GDM1 (cell line): ENCODE measurements around the gene ECEL1.
"Not testable (repeated sequence)": the region's sequence is repeated elsewhere in the genome, so short reads cannot be mapped to it uniquely, and the experiment has no call there.

Experiments used
- DNase-seq: peaks from one replicate; lab custom pipeline; 2025; lab: John Stamatoyannopoulos, UW

ECEL1 gene, protein sequence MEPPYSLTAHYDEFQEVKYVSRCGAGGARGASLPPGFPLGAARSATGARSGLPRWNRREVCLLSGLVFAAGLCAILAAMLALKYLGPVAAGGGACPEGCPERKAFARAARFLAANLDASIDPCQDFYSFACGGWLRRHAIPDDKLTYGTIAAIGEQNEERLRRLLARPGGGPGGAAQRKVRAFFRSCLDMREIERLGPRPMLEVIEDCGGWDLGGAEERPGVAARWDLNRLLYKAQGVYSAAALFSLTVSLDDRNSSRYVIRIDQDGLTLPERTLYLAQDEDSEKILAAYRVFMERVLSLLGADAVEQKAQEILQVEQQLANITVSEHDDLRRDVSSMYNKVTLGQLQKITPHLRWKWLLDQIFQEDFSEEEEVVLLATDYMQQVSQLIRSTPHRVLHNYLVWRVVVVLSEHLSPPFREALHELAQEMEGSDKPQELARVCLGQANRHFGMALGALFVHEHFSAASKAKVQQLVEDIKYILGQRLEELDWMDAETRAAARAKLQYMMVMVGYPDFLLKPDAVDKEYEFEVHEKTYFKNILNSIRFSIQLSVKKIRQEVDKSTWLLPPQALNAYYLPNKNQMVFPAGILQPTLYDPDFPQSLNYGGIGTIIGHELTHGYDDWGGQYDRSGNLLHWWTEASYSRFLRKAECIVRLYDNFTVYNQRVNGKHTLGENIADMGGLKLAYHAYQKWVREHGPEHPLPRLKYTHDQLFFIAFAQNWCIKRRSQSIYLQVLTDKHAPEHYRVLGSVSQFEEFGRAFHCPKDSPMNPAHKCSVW

DNA sequence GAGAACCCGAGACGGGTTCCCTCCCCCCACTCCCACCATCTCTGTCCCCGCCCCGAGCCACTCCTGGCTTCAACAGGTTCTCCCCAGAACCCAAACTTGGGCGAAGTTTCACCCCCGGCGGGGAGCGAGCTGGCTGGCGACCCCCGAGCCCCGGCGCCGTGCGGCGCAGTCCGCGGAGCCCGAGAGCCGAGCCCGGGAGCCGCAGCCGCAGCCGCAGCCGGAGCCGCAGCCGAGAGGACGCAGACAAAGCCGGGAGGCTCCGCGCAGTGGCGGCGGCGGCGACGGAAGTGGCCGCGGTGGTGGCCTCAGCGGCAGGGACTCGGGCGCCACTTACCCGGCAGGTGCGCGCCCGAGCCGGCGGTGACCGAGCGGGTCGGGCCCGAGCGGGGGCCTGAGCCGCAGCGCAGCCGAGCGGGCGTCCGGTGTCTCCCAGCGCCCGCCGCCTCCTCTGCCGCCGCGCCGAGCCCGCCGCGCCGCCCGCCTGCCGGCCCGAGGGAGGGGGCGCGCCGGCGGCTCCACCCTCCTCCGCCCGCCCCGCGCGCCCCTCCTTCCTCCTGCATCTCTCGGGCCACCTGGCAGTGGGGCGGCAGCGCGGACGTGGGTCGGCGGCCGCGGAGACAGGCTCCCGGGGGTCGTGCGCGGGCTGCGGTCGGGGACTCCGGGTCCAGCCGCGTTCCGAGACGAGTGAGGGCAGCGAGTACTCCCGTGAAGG, at the start of gene ECEL1:
Gene ECEL1, minus strand, starts transcription at position 450 of the 712 bp plus-strand sequence. CDS start 1,181 bp downstream, outside the sequence.
- DNase-seq: no peak

DNA sequence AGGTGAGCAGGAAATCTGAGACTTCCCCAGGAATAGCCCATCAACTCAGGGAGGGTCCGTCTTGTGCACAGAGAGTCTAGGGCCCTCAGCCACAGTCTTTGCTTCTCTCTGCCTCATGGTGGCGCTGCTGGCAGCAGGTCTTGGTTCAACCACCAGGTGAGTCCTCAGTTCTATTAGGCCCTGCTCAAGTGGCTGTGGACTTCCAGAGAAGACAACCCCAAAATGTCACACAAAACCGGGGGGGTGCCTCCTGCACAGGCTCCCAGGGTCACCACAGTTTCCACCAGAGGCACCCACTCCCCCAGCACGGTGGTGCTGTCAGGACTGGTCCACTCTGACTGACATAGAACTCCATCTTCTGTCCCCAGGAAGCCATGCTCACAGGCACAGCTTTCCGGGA, 49.4 kb upstream of the ECEL1 start:
- DNase-seq: no peak

DNA sequence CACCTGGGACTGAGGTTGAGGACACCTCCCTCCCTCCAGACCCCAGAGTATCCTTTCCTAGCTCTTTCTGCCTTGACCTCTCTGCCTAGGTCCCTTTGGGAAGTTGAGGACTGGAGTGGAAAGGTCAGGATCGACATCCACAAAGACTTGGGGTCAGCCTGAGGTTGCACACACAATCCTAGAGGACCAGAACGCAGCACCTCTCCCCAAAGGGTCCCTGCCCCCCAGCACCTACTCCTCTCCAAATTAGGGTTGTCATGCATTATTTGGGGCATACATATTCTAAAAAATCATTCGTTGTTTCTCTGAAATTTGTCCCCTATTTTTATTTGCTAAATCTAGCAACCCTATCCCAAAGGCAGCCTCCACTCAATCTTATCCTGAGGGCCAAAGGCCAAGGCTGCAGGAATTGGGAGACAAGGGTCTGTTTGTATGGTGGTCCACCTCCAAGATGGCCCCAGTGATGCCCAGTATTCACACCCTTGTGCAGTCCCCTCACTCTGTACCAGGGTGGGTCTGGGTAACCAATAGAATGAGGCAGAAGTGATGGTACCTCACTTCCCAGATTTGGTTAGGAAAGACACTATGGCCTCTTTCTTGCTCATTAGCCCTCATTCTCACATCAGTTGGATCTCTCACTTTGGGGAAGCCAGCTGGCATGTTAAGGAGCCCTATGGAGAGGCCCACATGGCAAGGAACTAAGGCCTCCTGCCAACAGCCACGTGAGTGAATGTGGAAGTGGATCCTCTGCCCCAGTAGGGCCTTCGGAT, 48.3 kb upstream of the ECEL1 start:
- no peak for DNase-seq

DNA sequence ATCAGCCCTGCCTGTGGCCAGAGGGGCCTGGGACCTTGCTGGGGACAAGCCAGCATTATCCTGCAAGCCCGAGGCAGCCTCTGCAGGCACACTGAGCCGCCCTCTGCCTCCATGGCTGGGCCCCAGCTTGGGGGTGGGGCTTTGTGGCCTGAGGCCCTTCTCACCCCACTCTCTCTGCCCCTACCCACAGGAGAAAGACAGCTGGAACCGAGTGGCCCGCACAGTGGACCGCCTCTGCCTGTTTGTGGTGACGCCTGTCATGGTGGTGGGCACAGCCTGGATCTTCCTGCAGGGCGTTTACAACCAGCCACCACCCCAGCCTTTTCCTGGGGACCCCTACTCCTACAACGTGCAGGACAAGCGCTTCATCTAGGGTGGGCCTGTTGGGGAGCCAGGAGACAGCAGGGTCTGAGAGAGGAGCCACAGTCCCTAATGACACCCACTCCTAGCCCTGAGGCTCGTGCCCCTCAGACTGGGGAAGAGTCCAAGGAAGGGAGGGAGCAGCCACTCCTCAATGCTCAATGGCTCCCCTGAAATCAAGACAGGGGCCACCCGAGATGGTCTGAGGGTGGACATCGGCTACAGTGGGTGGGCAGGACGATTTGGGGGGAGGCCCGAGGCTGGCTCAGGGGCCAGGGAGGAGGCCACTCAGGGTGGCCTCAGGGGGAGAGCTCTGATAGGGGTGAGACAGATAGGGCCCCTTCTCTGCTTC, 47.5 kb upstream of the ECEL1 start:
- DNase-seq: no peak

DNA sequence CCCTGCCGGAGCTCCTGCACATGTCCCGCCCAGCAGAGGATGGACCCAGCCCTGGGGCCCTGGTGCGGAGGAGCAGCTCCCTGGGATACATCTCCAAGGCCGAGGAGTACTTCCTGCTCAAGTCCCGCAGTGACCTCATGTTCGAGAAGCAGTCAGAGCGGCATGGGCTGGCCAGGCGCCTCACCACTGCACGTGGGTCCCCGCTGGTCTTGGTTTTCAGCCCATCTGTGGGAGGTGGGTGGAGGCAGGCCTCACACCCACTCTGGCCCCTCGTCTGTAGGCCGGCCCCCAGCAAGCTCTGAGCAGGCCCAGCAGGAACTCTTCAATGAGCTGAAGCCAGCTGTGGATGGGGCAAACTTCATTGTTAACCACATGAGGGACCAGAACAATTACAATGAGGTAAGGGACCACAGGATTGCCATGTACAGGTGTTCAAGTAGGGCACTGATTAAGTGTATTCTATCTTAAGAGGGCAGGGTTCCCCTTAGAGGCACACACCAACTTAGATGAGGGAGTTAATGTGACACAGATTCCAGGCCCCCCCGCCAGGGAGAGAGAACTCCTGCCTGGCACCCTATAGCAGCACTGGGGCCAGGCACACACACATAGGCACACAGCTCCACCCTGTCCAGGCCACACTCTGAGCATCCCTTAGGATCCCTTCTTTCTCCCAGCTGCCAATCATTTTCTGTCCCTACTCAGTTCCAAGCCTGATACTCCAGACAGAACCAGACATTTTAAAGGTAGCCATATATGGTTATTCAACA, 46.5 kb upstream of the ECEL1 start:
- DNase-seq: no peak

DNA sequence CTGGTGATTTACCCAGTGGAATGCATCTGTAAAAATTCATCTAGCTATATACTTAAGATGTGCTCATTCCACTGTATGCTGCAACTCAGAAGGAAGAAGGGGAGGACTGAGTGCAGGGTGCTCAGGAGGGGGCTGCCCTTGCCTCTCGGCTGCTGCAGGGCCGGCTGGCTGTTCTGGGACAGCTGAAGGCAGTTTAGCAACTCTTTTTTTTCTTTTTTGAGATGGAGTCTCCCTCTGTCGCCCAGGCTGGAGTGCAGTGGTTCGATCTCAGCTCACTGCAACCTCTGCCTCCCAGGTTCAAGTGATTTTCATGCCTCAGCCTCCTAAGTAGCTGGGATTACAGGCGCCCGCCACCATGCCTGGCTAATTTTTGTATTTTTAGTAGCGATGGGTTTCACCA, 45.2 kb upstream of the ECEL1 start:
- DNase-seq: not testable (repeated sequence)

DNA sequence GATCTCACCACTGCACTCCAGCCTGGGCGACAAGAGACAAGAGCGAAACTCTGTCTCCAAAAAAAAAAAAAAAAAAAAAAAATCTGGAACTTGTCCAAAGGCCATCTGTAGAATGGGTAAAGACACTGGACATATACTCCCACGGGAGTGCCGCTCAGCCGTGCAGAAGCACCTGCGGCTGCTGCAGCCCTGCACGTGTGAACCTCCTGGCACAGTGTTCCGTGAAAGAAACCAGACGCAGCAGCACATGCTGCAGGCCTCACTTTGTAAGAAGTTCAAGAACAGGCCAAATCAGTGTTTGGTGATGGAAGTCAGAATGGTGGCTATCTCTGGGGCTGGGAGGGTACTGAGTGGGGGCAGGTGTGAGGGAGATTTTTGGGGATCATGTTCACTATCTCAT, 44.8 kb upstream of the ECEL1 start:
- no peak for DNase-seq

DNA sequence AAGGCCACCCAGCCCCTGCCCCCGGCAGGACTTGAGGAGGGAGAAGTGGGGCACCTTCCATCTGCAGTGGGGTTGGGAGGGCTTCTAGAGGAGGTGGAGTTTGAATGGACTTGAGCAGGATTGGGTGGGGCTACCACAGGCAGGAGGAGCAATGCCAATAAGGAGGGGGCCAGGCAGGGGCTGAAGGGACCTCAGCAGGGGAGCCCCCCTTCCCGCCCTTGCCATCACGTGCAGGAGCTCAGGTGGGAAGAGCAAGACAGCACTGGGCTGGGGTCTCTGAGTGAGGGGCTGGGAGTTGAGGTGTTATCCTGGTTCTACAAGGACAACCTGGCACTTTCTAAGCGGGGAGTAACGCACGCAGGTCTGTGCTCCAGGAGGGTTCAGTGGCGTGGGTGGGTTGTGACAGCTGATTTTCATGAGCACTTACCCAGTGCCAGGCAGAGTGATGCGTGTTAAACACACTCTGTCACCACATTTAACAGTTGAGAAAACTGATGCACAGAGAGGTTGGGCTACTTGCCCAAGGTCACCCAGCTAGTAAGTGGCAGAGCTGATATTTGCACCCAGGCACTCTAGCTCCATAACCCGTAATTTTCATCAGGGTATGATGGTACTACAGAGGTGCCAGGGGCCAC, 43.1 kb upstream of the ECEL1 start:
- DNase-seq: no peak

DNA sequence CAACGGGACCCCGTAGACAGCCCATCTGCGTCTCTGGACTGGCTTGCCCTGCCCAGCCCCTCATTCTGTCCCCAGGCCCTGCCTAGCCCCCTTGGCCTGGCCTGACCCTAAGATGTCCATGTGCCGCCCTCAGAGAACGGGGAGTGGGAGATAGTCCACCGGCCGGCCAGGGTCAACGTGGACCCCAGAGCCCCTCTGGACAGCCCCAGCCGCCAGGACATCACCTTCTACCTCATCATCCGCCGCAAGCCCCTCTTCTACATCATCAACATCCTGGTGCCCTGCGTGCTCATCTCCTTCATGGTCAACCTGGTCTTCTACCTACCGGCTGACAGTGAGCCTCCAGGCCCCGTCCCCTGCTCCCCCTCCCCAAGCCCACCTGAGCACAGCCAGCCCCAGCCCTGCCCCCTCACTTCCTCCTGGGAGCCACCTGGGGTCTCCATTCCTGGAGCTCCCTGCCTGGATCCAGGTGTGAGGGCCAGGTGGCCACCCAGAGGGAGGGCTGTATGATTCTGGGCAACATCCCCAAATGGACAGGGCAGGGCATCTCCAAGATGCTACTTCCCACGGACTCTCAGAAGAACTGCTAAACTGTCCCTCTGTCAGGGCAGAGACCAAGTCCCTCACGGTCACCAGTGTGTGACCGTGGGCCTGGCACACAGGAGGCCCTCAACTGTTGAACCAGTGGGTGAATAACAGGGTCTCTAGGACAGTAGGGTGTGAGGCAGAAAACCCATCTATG, 42.3 kb upstream of the ECEL1 start:
- no peak for DNase-seq

DNA sequence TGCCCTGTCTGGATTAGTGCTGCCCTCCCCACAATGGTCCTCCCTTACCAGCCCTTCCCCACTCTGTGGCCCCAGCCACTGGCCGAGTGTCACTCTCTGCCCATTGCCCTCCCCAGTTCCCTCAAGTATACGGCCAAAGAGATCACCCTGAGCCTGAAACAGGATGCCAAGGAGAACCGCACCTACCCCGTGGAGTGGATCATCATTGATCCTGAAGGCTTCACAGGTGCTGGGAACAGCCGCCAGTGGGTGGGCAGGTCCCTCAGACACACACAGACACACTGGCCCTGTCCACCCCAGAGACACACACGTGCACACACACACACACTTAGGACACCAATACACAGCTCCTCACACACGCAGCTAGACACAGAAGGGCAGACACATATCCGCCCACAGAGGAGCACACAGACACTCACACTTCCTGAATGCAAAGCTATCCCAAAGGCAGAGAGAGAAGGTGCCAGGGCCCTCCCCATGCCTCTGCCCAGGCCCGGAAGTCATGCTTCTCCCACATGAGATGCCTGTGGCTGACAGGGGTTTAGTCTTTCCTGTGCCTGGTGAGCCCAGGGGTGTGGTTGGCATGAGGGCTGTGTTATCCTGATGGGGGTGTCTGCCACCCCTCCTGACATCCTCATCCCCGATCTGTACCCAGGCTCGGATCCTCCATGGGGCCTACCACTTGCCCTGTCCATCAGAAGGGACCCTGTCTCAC, 41.3 kb upstream of the ECEL1 start:
- no peak for DNase-seq

DNA sequence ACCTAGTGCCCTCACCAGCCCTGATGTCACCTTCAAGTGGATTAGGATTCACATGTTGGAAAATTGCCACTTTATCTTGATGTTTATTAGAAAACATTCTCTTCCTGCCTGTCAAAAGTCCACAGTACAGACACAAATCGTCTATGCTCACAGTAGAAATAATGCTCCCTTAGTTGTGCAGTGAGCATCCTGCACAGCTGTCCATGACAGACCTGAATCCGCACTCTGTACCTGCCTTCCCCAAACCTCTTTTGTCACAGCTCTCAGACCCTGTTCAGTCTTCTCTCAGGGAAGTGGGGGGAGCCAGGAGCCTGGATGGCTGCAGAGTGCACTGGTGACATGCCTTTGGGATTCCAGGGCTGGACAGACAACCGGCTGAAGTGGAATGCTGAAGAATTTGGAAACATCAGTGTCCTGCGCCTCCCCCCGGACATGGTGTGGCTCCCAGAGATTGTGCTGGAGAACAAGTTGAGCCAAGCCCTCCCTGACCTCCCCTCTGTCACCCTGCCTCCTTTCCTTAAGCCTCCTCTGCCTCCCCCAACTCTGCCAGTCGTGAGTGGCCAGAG, 40.4 kb upstream of the ECEL1 start:
- DNase-seq: no peak

DNA sequence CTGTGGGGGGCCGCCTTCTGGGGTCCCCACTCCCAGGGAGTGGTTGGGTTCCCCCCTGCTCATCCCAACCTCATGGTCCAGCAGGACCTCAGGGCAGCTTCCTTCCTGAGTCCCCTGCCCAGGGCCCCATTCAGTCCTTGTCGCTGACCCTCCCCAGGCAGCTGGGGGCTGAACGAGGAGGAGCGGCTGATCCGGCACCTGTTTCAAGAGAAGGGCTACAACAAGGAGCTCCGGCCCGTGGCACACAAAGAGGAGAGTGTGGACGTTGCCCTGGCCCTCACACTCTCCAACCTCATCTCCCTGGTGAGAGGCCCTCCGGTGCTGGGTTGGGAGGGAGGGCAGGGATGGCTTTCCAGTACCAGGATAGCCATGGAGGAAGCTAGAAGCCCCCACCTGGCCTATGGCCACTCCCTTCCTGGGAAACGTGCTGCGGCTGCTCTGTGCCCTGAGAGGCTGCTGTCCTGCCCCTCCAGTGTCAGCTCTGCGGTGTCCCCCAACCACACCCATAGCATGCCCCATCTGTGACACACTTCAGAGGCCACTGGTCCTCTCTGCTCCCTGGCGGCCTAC, 38.8 kb upstream of the ECEL1 start:
- no peak for DNase-seq

DNA sequence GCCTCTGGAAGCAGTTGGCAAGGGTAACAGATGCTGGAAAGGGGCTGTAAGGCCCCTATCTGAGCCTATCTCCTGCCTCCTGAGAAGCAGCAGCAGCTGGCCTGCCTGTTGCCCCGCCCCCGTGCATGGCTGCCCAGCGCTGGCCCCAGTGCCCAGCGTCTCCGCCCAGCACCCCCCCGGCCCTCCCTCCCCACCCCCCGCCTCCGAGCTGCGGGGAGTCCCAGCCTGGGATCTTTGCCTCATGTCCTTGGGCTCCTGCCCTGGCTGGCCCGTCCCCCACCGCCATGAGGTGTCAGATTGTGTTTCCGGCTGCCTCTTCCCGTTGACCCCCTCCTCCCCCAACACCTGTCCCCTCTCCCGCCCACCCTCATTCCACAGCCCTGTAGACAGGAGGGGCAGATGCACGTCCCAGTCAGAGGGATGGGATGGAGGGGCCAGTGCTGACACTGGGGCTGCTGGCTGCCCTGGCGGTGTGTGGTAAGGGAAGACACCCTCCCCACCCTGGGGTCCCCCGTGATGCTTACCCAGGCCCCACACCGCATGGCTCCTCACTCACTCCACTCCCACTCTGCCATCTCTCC, 38.2 kb upstream of the ECEL1 start, which contains the start of gene CHRND:
Gene CHRND, plus strand, starts transcription at position 370 of the 581 bp plus-strand sequence. Its CDS starts 56 bp downstream, at position 426.
- no peak for DNase-seq

DNA sequence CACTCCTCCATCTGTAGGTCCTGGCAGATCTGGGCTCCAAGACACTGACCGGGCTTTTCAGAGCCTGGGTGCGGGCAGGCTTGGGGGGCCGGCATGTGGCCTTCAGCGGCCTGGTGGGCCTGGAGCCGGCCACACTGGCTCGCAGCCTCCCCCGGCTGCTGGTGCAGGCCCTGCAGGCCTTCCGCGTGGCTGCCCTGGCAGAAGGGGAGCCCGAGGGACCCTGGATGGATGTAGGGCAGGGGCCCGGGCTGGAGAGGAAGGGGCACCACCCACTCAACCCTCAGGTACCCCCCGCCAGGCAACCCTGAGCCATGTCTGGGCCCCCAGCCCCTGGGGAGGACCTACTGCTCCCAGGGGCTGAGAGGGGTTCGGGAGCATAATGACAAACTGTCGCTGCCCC, 37.6 kb upstream of the ECEL1 start:
- no peak for DNase-seq

DNA sequence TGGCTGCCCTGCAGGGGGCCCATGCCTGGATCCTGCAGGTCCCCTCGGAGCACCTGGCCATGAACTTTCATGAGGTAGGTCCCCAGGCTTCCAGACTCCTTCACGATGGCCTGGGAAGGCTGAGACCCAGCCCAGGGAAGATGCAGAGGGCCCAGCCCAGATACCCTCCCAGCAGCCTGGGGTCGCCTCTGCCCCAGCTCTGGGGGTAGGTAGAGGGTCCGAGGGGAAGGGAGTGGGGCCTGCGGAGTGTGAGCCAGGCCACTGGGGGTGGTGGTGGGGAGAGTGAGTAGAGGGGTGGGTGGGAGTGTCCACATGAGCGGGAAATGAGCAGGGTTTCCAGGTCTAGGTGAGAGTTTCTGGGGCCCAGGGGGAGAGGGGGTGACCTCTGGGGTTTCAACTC, 37.1 kb upstream of the ECEL1 start:
- no peak for DNase-seq

DNA sequence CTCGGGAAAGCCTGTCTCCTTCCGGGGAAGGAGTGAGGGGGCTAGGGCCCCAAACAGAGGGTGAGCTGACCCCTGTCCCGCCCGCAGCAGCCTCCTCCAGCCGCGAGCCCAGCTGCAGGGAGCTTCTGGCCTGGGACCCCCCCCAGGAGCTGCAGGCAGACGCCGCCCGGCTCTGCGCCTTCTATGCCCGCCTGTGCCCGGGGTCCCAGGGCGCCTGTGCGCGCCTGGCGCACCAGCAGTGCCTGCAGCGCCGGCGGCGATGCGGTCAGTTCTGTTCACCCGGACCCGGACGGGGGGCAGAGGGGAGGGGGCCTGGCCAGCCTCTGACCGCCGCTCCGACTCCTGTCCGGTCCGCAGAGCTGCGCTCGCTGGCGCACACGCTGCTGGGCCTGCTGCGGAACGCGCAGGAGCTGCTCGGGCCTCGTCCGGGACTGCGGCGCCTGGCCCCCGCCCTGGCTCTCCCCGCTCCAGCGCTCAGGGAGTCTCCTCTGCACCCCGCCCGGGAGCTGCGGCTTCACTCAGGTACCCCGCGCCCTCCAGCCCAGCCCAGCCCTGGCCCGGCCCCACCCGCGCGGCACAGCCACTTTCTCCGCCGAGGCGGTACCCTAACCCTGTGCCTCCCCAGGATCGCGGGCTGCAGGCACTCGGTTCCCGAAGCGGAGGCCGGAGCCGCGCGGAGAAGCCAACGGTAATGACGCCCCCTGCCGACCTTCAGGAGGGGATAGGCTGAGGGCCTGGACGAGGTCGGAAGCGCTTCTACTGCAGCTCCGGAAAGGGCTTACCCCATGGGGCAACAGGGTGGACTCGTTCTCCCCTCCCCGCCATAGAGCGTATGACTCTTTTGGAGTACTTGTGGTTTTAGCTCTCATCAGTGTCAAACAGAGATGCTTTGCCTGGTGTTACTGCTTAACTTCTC, 36.3 kb upstream of the ECEL1 start:
- DNase-seq: peak; percentile 3

DNA sequence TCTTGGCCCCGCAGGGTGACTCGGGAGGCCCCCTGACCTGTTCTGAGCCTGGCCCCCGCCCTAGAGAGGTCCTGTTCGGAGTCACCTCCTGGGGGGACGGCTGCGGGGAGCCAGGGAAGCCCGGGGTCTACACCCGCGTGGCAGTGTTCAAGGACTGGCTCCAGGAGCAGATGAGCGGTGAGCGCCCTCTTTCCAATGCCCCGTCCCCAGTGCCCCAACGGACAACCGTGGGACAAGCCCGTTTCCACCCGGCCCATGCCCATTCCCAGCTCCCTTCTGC, 35.7 kb upstream of the ECEL1 start:
- DNase-seq: no peak
